Neuronal stem cell (in vitro differentiated cells): ENCODE data around the gene DCC.

Source experiments
- DNase-seq: peaks from one replicate; pipeline ENCODE4 v3.0.0-alpha.2; 2013; ENCODE audit warnings: low spot score
- H2AFZ ChIP-seq: one replicate; pipeline ENCODE4 v1.6.1; 2013; ENCODE audit warnings: mild to moderate bottlenecking, low read length, inconsistent platforms
- H2AK5ac ChIP-seq: 2 replicates; pipeline ENCODE4 v1.6.1; 2013; ENCODE audit warnings: low read depth, mild to moderate bottlenecking, inconsistent platforms, low read length, moderate library complexity, mixed read lengths
- H2BK120ac ChIP-seq: 2 replicates; pipeline ENCODE4 v1.6.1; 2013; ENCODE audit warnings: low read depth, mild to moderate bottlenecking, inconsistent platforms, low read length, moderate library complexity, mixed read lengths
- H2BK12ac ChIP-seq: one replicate; pipeline ENCODE4 v1.6.1; 2013; ENCODE audit warnings: low read length, inconsistent platforms
- H2BK15ac ChIP-seq: 2 replicates; pipeline ENCODE4 v1.6.1; 2013; ENCODE audit warnings: mild to moderate bottlenecking, low read length, inconsistent platforms, mixed read lengths
- H2BK5ac ChIP-seq: one replicate; pipeline ENCODE4 v1.6.1; 2013; ENCODE audit warnings: inconsistent platforms, mild to moderate bottlenecking, low read length, moderate library complexity
- H3K14ac ChIP-seq: one replicate; pipeline ENCODE4 v1.6.1; 2013; ENCODE audit warnings: low read length, inconsistent platforms
- H3K18ac ChIP-seq: 2 replicates; pipeline ENCODE4 v1.6.1; 2013; ENCODE audit warnings: low read length, inconsistent platforms
- H3K23ac ChIP-seq: 2 replicates; pipeline ENCODE4 v1.6.1; 2013; ENCODE audit warnings: low read depth, mild to moderate bottlenecking, mixed read lengths, low read length, inconsistent platforms; ENCODE audit not compliant: poor library complexity
- H3K27ac ChIP-seq: replicated peaks from 3 replicates; pipeline ENCODE4 v1.5.1; 2013; ENCODE audit warnings: low read length, inconsistent platforms
- H3K27me3 ChIP-seq, 3 experiments: 2 replicates each; pipeline ENCODE4 v1.6.1; 2013; ENCODE audit warnings: low read length in 3 of 3, mild to moderate bottlenecking in 2 of 3, inconsistent platforms in 1 of 3, low read depth in 1 of 3, mixed read lengths in 1 of 3, moderate library complexity in 1 of 3; ENCODE audit not compliant: control insufficient read depth in 3 of 3, insufficient read depth in 3 of 3
- H3K36me3 ChIP-seq, 2 donors: replicated peaks in 1 of 2; 2 replicates each; pipeline ENCODE4 v1.6.1; 2013; ENCODE audit warnings: low read length in 2 of 2; ENCODE audit not compliant: control insufficient read depth in 2 of 2, insufficient read depth in 2 of 2
- H3K4ac ChIP-seq: 2 replicates; pipeline ENCODE4 v1.6.1; 2013; ENCODE audit warnings: inconsistent platforms, mild to moderate bottlenecking, low read length, moderate library complexity
- H3K4me1 ChIP-seq, 2 donors: 1 replicate in 1 of 2; 2 replicates in 1 of 2; pipeline ENCODE4 v1.6.1; 2013; ENCODE audit warnings: low read length in 2 of 2, low read depth in 1 of 2; ENCODE audit not compliant: control insufficient read depth in 2 of 2, insufficient read depth in 1 of 2
- H3K4me2 ChIP-seq: one replicate; pipeline ENCODE4 v1.6.1; 2013; ENCODE audit warnings: mild to moderate bottlenecking, low read length, inconsistent platforms; ENCODE audit not compliant: insufficient read depth, poor library complexity, severe bottlenecking
- H3K4me3 ChIP-seq, 2 donors: 2 replicates each; pipeline ENCODE4 v1.5.1; 2013; ENCODE audit warnings: low read length in 2 of 2, mild to moderate bottlenecking in 2 of 2, inconsistent platforms in 1 of 2, moderate library complexity in 1 of 2
- H3K79me1 ChIP-seq: one replicate; pipeline ENCODE4 v1.6.1; 2013; ENCODE audit warnings: low read depth, mild to moderate bottlenecking, inconsistent platforms, low read length, moderate library complexity
- H3K9ac ChIP-seq: one replicate; pipeline ENCODE4 v1.6.1; 2013; ENCODE audit warnings: mild to moderate bottlenecking, low read depth, low read length, inconsistent platforms; ENCODE audit not compliant: poor library complexity
- H3K9me3 ChIP-seq, 2 donors: replicated peaks in 1 of 2; 2 replicates each; pipeline versions ENCODE3 to v1.6.1; 2013; ENCODE audit warnings: low read length in 2 of 2, mild to moderate bottlenecking in 2 of 2, inconsistent platforms in 1 of 2, low read depth in 1 of 2, mixed read lengths in 1 of 2, moderate library complexity in 1 of 2; ENCODE audit not compliant: control insufficient read depth in 2 of 2, insufficient read depth in 1 of 2
- H4K8ac ChIP-seq: one replicate; pipeline ENCODE4 v1.6.1; 2013; ENCODE audit warnings: low read depth, mild to moderate bottlenecking, inconsistent platforms, low read length, moderate library complexity
- H4K91ac ChIP-seq: one replicate; pipeline ENCODE4 v1.6.1; 2013; ENCODE audit warnings: low read length, low read depth, mild to moderate bottlenecking, inconsistent platforms; ENCODE audit not compliant: poor library complexity
- WGBS, 2 donors: extraction: QIAGEN DNeasy Blood & Tissue Kit; methylation state at CpG; one replicate each; pipeline ENCODE4 v1.1.7; 2013; ENCODE audit warnings: missing lambda C conversion rate in 2 of 2, mixed read lengths in 1 of 2; ENCODE audit not compliant: insufficient read length in 2 of 2, insufficient replicate concordance in 1 of 2; ENCODE audit errors: extremely low coverage in 2 of 2; 5-methylcytosine and 5-hydroxymethylcytosine counted together

The DCC gene

DNA sequence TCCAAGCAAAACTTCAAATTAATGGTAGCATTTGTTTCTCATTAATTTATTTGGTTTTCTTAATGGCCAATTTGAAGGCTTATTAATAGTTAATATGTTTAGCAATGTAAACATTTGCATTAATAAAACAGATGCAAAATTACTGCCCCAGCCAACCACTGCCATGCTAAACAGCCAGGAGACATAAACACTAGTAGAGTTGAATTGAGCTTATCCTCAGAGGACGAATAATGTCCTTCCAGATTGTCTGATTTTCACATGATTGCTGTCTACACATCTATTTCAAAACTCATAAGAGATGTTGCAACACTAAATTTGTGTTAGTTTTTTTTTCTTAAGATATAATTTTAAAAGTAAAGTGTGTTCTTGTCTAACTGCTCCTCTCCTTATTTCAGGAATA is 128.5 kb downstream of the DCC start:
- no peaks in the 10 kb centered on the region for H3K27me3 ChIP-seq

DNA sequence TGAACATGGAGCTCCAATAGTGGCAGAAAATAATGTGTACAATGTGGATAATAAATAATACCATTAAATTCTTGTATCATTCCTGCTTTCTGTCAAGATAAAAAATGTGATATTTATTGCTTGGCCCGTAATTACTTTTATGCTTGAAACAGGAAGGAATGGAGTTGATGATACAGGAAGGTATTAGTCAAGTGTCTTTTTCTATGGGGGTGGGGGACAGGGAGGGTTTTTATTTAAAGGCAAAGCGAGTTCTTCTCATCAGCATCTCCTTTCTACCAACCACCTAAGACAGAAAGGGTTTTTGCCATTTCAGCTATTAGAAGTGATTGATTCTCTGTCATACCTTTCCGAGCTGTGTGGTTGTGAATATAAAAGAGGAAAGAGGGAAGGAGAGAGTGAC is 135.3 kb downstream of the DCC start:
- Histone ChIP-seq H3K4me1 (no peaks in the 10 kb centered on the region), H3K4me2 (no peak overlapping the region), H2BK120ac (no peak overlapping the region), H3K18ac (no peak overlapping the region), H3K9ac (no peak overlapping the region), H3K27ac (no peak overlapping the region), H4K8ac (no peak overlapping the region), H3K27me3 (no peaks in the 10 kb centered on the region), H2BK15ac (no peak overlapping the region), H4K91ac (no peak overlapping the region), H3K4ac (no peak overlapping the region), H3K4me3 (no peak overlapping the region), H3K23ac (no peak overlapping the region), H3K9me3 (no peaks in the 10 kb centered on the region), H2BK12ac (no peak overlapping the region), H2AK5ac (no peak overlapping the region), H2AFZ (no peak overlapping the region), H3K79me1 (no peaks in the 10 kb centered on the region), H3K36me3 (no peaks in the 10 kb centered on the region), H2BK5ac (no peak overlapping the region), H3K14ac (no peak overlapping the region)
- no CpG with 5 or more reads among the region's 3 CpGs for WGBS, 2 donors
- no peak for DNase-seq

More for the DNA sequence above, 128.5 kb downstream of the DCC start:
- Histone ChIP-seq H2BK5ac (no peak overlapping the region), H2BK15ac (no peak overlapping the region), H3K79me1 (no peaks in the 10 kb centered on the region), H3K4me3 (no peak overlapping the region), H2BK120ac (no peak overlapping the region), H2BK12ac (no peak overlapping the region), H3K14ac (no peak overlapping the region), H2AFZ (no peak overlapping the region), H3K27ac (no peak overlapping the region), H3K4me1 (peaks cover 0 to 12% of the 10 kb centered on the region in 2 donors), H3K18ac (no peak overlapping the region), H2AK5ac (no peak overlapping the region), H4K8ac (no peak overlapping the region), H3K23ac (no peak overlapping the region), H4K91ac (no peak overlapping the region), H3K9me3 (no peaks in the 10 kb centered on the region), H3K9ac (no peak overlapping the region), H3K4me2 (no peak overlapping the region), H3K36me3 (no peaks in the 10 kb centered on the region), H3K4ac (no peak overlapping the region)
- DNase-seq = no peak
- no CpG with 5 or more reads among the region's 1 CpG for WGBS, 2 donors

DNA sequence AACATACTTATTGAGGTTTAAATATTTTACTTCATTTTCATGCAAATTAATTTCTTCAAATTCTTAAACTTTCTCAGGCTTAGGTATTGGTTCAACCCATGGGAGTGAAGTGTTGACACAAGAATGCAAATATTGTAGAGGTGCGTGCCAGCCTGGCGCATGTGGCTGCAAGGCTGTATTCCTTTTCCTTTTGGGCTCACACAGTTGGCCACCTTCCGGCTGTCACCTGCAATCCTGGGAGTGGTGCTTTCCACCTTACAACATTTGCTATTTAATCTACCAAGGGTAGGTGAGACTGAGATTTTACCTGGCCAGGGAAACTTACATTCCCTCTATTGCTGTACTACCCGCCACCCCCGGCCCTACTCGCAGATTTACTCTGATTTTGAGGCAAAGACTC is 141.1 kb downstream of the DCC start:
- H3K4me1 ChIP-seq = no peaks in the 10 kb centered on the region
- no peak overlapping the region for H2BK15ac ChIP-seq
- H3K36me3 ChIP-seq = no peaks in the 10 kb centered on the region
- no peak overlapping the region for H3K4me2 ChIP-seq
- no peak overlapping the region for H2BK5ac ChIP-seq
- H4K8ac ChIP-seq = no peak overlapping the region
- H2BK12ac ChIP-seq = no peak overlapping the region
- H4K91ac ChIP-seq = no peak overlapping the region
- no CpG with 5 or more reads among the region's 6 CpGs for WGBS, 2 donors
- no peak overlapping the region for H3K9ac ChIP-seq
- no peak for DNase-seq
- no peak overlapping the region for H3K27ac ChIP-seq
- H3K18ac ChIP-seq = no peak overlapping the region
- no peaks in the 10 kb centered on the region for H3K9me3 ChIP-seq
- no peak overlapping the region for H3K14ac ChIP-seq
- no peak overlapping the region for H3K23ac ChIP-seq
- H3K79me1 ChIP-seq = no peaks in the 10 kb centered on the region
- no peak overlapping the region for H2AK5ac ChIP-seq
- H2AFZ ChIP-seq = no peak overlapping the region
- no peak overlapping the region for H3K4ac ChIP-seq
- no peak overlapping the region for H2BK120ac ChIP-seq
- no peaks in the 10 kb centered on the region for H3K27me3 ChIP-seq
- H3K4me3 ChIP-seq = no peak overlapping the region

- Histone ChIP-seq H3K36me3 (no peaks in the 10 kb centered on the region), H3K14ac (no peak overlapping the region), H3K27ac (no peak overlapping the region), H3K23ac (no peak overlapping the region), H3K4ac (no peak overlapping the region), H3K9me3 (no peaks in the 10 kb centered on the region), H3K79me1 (no peaks in the 10 kb centered on the region), H3K27me3 (no peaks in the 10 kb centered on the region), H3K4me1 (no peaks in the 10 kb centered on the region), H2BK15ac (no peak overlapping the region), H4K91ac (no peak overlapping the region), H3K4me2 (no peak overlapping the region), H2AFZ (no peak overlapping the region), H3K18ac (no peak overlapping the region), H3K4me3 (no peak overlapping the region), H2BK120ac (no peak overlapping the region), H2BK12ac (no peak overlapping the region), H2AK5ac (no peak overlapping the region), H2BK5ac (no peak overlapping the region), H4K8ac (no peak overlapping the region), H3K9ac (no peak overlapping the region)
- no CpG with 5 or more reads among the region's 2 CpGs for WGBS, 2 donors
- no peak for DNase-seq
Measured at GRCh38 chr18:52484977-52485376, 145.0 kb downstream of the DCC start.
